Measurements from ENCODE around the gene MISP3.
"Not testable (repeated sequence)": the region's sequence is repeated elsewhere in the genome, so short reads cannot be mapped to it uniquely, and the experiment has no call there.

The MISP3 gene

DNA sequence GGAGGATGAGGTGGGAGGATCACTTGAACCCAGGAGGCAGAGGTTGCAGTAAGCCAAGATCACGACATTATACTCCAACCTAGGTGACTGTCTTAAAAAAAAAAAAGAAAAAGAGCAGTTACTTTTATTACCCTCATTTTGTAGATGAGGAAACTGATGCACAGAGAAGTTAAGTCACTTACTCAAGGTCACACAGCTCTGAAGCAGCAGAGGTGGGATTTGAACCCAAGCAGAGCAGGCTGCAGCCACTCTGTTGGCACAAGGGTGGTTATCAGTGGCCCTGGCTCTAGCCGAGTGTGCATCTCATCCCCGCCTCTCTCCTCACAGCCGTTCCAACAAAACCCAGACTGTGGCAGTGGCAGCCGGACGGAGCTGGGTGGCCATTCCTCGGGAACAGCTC is 33.4 kb upstream of the MISP3 start (continued):
- TF ChIP-seq ZC3H10 (CRISPR knock-in tag; IDR thresholded peaks at IDR 0.05), result no peak
- no peak for TF ChIP-seq TOX (CRISPR knock-in tag; IDR thresholded peaks at IDR 0.05; ENCODE audit: borderline replicate concordance)

GRCh38 chr19:14042659-14043608 is 29.7 kb upstream of the MISP3 start:
- peak; percentile 97 for ATAC-seq

- ATAC-seq, result not testable (repeated sequence)
These were observed 24.7 kb upstream of the MISP3 start for GRCh38 chr19:14047866-14048265.

- peak; percentile 58; the same call in 2 of the 3 replicates for ATAC-seq
- TF ChIP-seq ESRRG (CRISPR knock-in tag; IDR thresholded peaks at IDR 0.05) (no peak), CREB5 (CRISPR knock-in tag; IDR thresholded peaks at IDR 0.05; ENCODE audit: low read depth) (no peak)
- TF ChIP-seq, protein P1, sequence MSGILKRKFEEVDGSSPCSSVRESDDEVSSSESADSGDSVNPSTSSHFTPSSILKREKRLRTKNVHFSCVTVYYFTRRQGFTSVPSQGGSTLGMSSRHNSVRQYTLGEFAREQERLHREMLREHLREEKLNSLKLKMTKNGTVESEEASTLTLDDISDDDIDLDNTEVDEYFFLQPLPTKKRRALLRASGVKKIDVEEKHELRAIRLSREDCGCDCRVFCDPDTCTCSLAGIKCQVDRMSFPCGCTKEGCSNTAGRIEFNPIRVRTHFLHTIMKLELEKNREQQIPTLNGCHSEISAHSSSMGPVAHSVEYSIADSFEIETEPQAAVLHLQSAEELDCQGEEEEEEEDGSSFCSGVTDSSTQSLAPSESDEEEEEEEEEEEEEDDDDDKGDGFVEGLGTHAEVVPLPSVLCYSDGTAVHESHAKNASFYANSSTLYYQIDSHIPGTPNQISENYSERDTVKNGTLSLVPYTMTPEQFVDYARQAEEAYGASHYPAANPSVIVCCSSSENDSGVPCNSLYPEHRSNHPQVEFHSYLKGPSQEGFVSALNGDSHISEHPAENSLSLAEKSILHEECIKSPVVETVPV (CRISPR knock-in tag; IDR thresholded peaks at IDR 0.05), result no peak
These were observed 24.0 kb upstream of the MISP3 start for GRCh38 chr19:14048443-14049153.

GRCh38 chr19:14050512-14050911 is 22.1 kb upstream of the MISP3 start:
- TF ChIP-seq ARNTL (CRISPR knock-in tag; IDR thresholded peaks at IDR 0.05; ENCODE audit: borderline replicate concordance, low read depth) (no peak), GLIS3 (CRISPR knock-in tag; IDR thresholded peaks at IDR 0.05) (no peak)
- TF ChIP-seq, protein P2, sequence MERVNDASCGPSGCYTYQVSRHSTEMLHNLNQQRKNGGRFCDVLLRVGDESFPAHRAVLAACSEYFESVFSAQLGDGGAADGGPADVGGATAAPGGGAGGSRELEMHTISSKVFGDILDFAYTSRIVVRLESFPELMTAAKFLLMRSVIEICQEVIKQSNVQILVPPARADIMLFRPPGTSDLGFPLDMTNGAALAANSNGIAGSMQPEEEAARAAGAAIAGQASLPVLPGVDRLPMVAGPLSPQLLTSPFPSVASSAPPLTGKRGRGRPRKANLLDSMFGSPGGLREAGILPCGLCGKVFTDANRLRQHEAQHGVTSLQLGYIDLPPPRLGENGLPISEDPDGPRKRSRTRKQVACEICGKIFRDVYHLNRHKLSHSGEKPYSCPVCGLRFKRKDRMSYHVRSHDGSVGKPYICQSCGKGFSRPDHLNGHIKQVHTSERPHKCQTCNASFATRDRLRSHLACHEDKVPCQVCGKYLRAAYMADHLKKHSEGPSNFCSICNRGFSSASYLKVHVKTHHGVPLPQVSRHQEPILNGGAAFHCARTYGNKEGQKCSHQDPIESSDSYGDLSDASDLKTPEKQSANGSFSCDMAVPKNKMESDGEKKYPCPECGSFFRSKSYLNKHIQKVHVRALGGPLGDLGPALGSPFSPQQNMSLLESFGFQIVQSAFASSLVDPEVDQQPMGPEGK (CRISPR knock-in tag; IDR thresholded peaks at IDR 0.05; ENCODE audit: borderline replicate concordance), result no peak

GRCh38 chr19:14050961-14051360 is 21.6 kb upstream of the MISP3 start:
- not testable (repeated sequence) for ATAC-seq

More at GRCh38 chr19:14050512-14050911, 22.1 kb upstream of the MISP3 start:
- ATAC-seq, result no peak

DNA sequence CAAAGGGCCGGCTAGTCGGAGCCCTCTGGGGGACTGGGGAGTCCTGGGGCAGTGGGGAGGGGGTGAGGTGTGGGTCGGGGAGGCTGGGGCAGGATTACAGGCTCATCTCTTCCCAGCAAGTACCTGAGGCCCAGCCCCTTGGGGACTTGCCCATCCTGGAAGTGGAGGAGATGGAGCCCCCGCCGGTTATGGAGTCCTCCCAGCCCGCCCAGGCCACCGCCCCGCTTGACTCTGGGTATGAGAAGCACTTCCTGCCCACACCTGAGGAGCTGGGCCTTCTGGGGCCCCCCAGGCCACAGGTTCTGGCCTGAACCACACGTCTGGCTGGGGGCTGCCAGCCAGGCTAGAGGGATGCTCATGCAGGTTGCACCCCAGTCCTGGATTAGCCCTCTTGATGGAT is 20.6 kb upstream of the MISP3 start:
- ATAC-seq, result no peak
- TF ChIP-seq ZNF8 (CRISPR knock-in tag; IDR thresholded peaks at IDR 0.05), result no peak
- TF ChIP-seq PPARA (CRISPR knock-in tag; IDR thresholded peaks at IDR 0.05; ENCODE audit: borderline replicate concordance), result no peak
- no peak for TF ChIP-seq RARB (CRISPR knock-in tag; IDR thresholded peaks at IDR 0.05)
- no peak for TF ChIP-seq ARNTL (CRISPR knock-in tag; IDR thresholded peaks at IDR 0.05; ENCODE audit: borderline replicate concordance, low read depth)
- TF ChIP-seq ESRRG (CRISPR knock-in tag; IDR thresholded peaks at IDR 0.05), result no peak
- TF ChIP-seq BACH2 (CRISPR knock-in tag; IDR thresholded peaks at IDR 0.05; ENCODE audit: borderline replicate concordance), result no peak
- no peak for TF ChIP-seq ZC3H10 (CRISPR knock-in tag; IDR thresholded peaks at IDR 0.05)
- TF ChIP-seq ZFP3 (CRISPR knock-in tag; IDR thresholded peaks at IDR 0.05), result no peak
- no peak for TF ChIP-seq CREB5 (CRISPR knock-in tag; IDR thresholded peaks at IDR 0.05; ENCODE audit: low read depth)
- TF ChIP-seq CSDC2 (CRISPR knock-in tag; IDR thresholded peaks at IDR 0.05), result no peak
- no peak for TF ChIP-seq OSR1 (CRISPR knock-in tag; IDR thresholded peaks at IDR 0.05)
- no peak for TF ChIP-seq TCF4 (CRISPR knock-in tag; IDR thresholded peaks at IDR 0.05; ENCODE audit: borderline replicate concordance)
- no peak for TF ChIP-seq ZNF70 (CRISPR knock-in tag; IDR thresholded peaks at IDR 0.05)
- TF ChIP-seq ISL1 (CRISPR knock-in tag; IDR thresholded peaks at IDR 0.05), result no peak
- no peak for TF ChIP-seq ZFP30 (CRISPR knock-in tag; IDR thresholded peaks at IDR 0.05)
- no peak for TF ChIP-seq TSHZ2 (CRISPR knock-in tag; IDR thresholded peaks at IDR 0.05)

Measured in SK-N-SH treated with all-trans-retinoic acid at 6 μM for 48 hours (cell line).